A673 (cell line): ENCODE data around the gene TMPRSS6. TPM values are rescaled to one million over a fixed set of nuclear protein-coding genes. Genes with fewer than 3 reads are reported as not detected.
"Not testable (repeated sequence)": the region's sequence is repeated elsewhere in the genome, so short reads cannot be mapped to it uniquely, and the experiment has no call there.

ENCODE experiments used
- BruUV-seq: library from RNA; stranded (reverse); fragments of 400-500 nt; replicated peaks from 2 replicates; lab custom pipeline; 2021; lab: Mats Ljungman, UMichigan
- CTCF ChIA-PET: fragments of 300-600 bp; sonication (Branson Sonifier 250); formaldehyde crosslinking; loops from one replicate; lab custom pipeline; 2022; ENCODE audit warnings: antibody characterized with exemption; lab: Charles Lee
- POLR2A ChIA-PET: fragments of 300-600 bp; sonication (Branson Sonifier 250); formaldehyde crosslinking; loops from one replicate; lab custom pipeline; 2022; ENCODE audit warnings: antibody characterized with exemption; ENCODE audit not compliant: low non-redundant PET; lab: Charles Lee
- DNase-seq: peaks from one replicate; pipeline ENCODE4 v3.0.0-alpha.2; 2015; ENCODE audit warnings: low spot score
- H3K27ac ChIP-seq: fragments of 200-600 bp; sonication (generic); 2 replicates; pipeline ENCODE4 v1.5.1; 2016; ENCODE audit warnings: mixed run types, low read depth, mild to moderate bottlenecking, mixed read lengths, antibody characterized with exemption, low read length; ENCODE audit not compliant: poor library complexity, severe bottlenecking
- H3K27me3 ChIP-seq: fragments of 200-600 bp; sonication (generic); replicated peaks from 2 replicates; pipeline ENCODE4 v1.6.1; 2017; ENCODE audit warnings: mixed run types, low read depth, mild to moderate bottlenecking, mixed read lengths, antibody characterized with exemption, low read length; ENCODE audit not compliant: insufficient read depth, poor library complexity
- H3K36me3 ChIP-seq: fragments of 200-600 bp; sonication (generic); 2 replicates; pipeline ENCODE4 v1.6.1; 2016; ENCODE audit warnings: mixed run types, mild to moderate bottlenecking, mixed read lengths, antibody characterized with exemption, low read length; ENCODE audit not compliant: insufficient read depth, poor library complexity, severe bottlenecking
- H3K4me1 ChIP-seq: fragments of 200-600 bp; sonication (generic); 2 replicates; pipeline ENCODE4 v1.6.1; 2017; ENCODE audit warnings: mixed run types, mild to moderate bottlenecking, mixed read lengths, antibody characterized with exemption, low read length; ENCODE audit not compliant: insufficient read depth, poor library complexity, severe bottlenecking
- H3K4me3 ChIP-seq: fragments of 200-600 bp; sonication (generic); 2 replicates; pipeline ENCODE4 v1.5.1; 2016; ENCODE audit warnings: low read depth, mixed run types, mild to moderate bottlenecking, mixed read lengths, low read length; ENCODE audit not compliant: poor library complexity, severe bottlenecking
- H3K9me3 ChIP-seq: fragments of 200-600 bp; sonication (generic); 2 replicates; pipeline ENCODE4 v1.6.1; 2016; ENCODE audit warnings: mixed run types, low read depth, mild to moderate bottlenecking, mixed read lengths, antibody characterized with exemption, low read length; ENCODE audit not compliant: poor library complexity, severe bottlenecking
- EZH2 ChIP-seq: fragments of 200-600 bp; sonication (generic); IDR thresholded peaks from 2 replicates; pipeline ENCODE4 v1.6.1; 2017; ENCODE audit warnings: borderline replicate concordance, low read depth, mild to moderate bottlenecking, mixed read lengths, antibody characterized with exemption, low read length; ENCODE audit not compliant: poor library complexity, severe bottlenecking
- intact Hi-C: fragments of 100-400 bp; cut with micrococcal nuclease; formaldehyde crosslinking; loops from one replicate; pipeline ENCODE4 v1.10.0; 2022; ENCODE audit not compliant: unreplicated experiment
- total RNA-seq: library from RNA; stranded (reverse); gene quantifications from 2 replicates; pipeline ENCODE4 v1.2.3, GENCODE V29; 2021
- TF ChIP-seq, protein P1 (sequence below): fragments of 300-800, 200-600 bp; sonication (generic); conservative IDR thresholded peaks from 2 replicates; pipeline ENCODE4 v1.5.1; 2017; ENCODE audit warnings: low read depth, mild to moderate bottlenecking, antibody characterized with exemption, low read length, moderate library complexity, mixed read lengths

The TMPRSS6 gene
- total RNA-seq, 1 experiment from 2014 or later, result not detected

DNA sequence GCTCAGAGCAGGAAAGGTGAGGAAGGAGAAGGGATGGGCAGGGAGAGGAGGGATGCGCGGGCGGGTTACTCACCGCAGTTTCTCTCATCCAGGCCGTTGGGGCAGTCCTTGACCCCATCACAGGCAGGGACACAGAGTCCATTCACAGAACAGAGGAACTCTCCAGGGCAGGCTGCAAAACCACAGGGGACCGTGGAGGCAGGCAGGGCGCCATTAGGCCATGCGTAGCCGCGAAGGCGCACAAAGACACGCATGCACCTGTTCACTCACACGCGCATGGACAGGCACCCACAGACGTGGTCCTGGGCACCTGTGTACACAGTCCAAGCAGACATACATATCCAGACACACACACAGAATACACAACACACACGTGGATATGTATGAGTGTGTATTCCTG, 35.0 kb downstream of the TMPRSS6 start:
- ChIA-PET POLR2A (no interaction called here), CTCF (no interaction called here)
- Histone ChIP-seq H3K4me3 (no peak overlapping the region), H3K9me3 (no peaks in the 10 kb centered on the region), H3K36me3 (no peaks in the 10 kb centered on the region), H3K27me3 (peaks cover 35% of the 10 kb centered on the region), H3K4me1 (no peaks in the 10 kb centered on the region), H3K27ac (no peak overlapping the region)
- intact Hi-C loops, result no loop called here
- TF ChIP-seq, protein P1, sequence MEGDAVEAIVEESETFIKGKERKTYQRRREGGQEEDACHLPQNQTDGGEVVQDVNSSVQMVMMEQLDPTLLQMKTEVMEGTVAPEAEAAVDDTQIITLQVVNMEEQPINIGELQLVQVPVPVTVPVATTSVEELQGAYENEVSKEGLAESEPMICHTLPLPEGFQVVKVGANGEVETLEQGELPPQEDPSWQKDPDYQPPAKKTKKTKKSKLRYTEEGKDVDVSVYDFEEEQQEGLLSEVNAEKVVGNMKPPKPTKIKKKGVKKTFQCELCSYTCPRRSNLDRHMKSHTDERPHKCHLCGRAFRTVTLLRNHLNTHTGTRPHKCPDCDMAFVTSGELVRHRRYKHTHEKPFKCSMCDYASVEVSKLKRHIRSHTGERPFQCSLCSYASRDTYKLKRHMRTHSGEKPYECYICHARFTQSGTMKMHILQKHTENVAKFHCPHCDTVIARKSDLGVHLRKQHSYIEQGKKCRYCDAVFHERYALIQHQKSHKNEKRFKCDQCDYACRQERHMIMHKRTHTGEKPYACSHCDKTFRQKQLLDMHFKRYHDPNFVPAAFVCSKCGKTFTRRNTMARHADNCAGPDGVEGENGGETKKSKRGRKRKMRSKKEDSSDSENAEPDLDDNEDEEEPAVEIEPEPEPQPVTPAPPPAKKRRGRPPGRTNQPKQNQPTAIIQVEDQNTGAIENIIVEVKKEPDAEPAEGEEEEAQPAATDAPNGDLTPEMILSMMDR, result no peak
- no peak for TF ChIP-seq EZH2
- BruUV-seq, result no TSS peak
- DNase-seq, result no peak

DNA sequence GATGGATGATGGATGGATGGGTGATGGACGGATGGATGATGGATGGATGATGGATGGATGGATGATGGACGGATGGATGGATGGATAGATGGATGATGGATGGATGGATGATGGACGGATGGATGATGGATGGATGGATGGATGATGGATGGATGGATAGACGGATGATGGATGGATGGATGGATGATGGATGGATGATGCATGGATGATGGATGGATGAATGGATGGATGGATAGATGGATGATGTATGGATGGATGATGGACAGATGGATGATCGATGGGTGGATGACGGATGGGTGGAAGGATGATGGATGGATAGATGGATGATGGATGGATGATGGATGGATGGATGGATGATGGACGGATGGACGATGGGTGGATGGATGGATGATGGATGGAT, 36.8 kb downstream of the TMPRSS6 start:
- BruUV-seq, result no TSS peak

DNA sequence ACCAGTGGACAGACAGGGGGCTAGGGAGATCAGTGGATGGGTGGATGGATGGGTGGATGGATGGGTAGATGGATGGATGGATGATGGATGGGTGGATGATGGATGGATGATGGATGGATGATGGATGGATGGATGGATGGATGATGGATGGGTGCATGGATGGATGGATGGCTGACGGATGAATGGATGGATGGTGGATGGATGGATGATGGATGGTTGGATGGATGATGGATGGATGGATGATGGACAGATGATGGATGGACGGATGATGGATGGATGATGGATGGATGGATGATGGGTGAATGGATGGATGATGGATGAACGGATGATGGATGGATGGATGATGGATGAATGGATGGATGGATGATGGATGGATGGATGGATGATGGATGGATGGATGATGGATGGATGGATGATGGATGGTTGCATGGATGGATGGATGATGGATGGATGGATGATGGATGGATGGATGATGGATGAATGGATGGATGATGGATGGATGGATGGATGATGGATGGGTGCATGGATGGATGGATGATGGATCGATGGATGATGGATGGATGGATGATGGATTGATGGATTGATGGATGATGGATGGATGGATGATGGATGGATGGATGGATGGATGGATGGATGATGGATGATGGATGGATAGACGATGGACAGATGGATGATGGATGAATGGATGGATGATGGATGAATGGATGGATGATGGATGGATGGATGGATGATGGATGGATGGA, 37.5 kb downstream of the TMPRSS6 start:
- H3K27ac ChIP-seq, H3K4me3 ChIP-seq, H3K9me3 ChIP-seq, BruUV-seq, DNase-seq, H3K4me1 ChIP-seq, intact Hi-C loops, CTCF ChIA-PET, H3K36me3 ChIP-seq, POLR2A ChIA-PET: not testable (repeated sequence)
- H3K27me3 ChIP-seq, result peaks cover 48% of the 10 kb centered on the region

More for the DNA sequence above, 36.8 kb downstream of the TMPRSS6 start:
- Histone ChIP-seq H3K4me1 (no peaks in the 10 kb centered on the region), H3K36me3 (no peaks in the 10 kb centered on the region), H3K4me3 (no peak overlapping the region), H3K27ac (no peak overlapping the region), H3K9me3 (no peaks in the 10 kb centered on the region), H3K27me3 (peaks cover 48% of the 10 kb centered on the region)
- ChIA-PET CTCF (no interaction called here), POLR2A (no interaction called here)
- DNase-seq, result no peak
- intact Hi-C loops, result no loop called here
- TF ChIP-seq EZH2, result no peak
- TF ChIP-seq, protein P1, result no peak

DNA sequence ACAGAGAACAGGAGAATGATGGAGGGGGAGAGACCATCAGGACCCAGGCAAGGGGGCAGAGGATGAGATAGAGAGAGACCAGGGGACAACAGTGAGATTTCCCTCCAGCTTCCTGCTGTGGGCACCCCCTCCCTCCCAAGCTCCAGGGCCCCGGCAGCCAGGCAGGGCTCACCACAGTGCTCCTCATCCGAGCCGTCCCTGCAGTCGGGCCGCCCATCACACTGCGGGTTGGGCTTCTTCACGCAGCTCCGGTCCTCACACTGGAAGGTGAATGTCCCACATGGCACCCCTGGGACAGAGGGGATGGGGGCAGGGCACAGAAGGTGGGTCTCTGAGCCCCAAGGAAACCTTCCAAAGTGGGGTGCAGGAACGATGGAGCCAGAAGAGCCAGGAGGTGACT, 38.8 kb downstream of the TMPRSS6 start:
- DNase-seq, result no peak
- no peak overlapping the region for H3K4me3 ChIP-seq
- peaks cover 39% of the 10 kb centered on the region for H3K27me3 ChIP-seq
- ChIA-PET CTCF (no interaction called here), POLR2A (no interaction called here)
- no peak overlapping the region for H3K27ac ChIP-seq
- H3K4me1 ChIP-seq, result no peaks in the 10 kb centered on the region
- no TSS peak for BruUV-seq
- TF ChIP-seq EZH2, result no peak
- TF ChIP-seq, protein P1, result no peak
- H3K9me3 ChIP-seq, result no peaks in the 10 kb centered on the region
- intact Hi-C loops, result no loop called here
- no peaks in the 10 kb centered on the region for H3K36me3 ChIP-seq
